Stimulated activated CD4-positive, alpha-beta T cell treated with anti-CD3 and anti-CD28 coated beads, Interleukin-15, amount 100 ng/mL, for 1 hour (primary cell): ENCODE results near the gene ETS2.

Source experiments
- DNase-seq, 2 donors: peaks; one replicate each; pipeline ENCODE4 v3.0.0-alpha.2; 2020; ENCODE audit warnings: low read depth in 1 of 2, low spot score in 1 of 2

Gene ETS2

GRCh38 chr21:38805328-38806152 lies at the start of gene ETS2:
ETS2 (plus strand) TSS chr21:38805929; CDS start chr21:38810035, 4,106 bp downstream.
- peak; percentile 42 to 64 for DNase-seq

DNA sequence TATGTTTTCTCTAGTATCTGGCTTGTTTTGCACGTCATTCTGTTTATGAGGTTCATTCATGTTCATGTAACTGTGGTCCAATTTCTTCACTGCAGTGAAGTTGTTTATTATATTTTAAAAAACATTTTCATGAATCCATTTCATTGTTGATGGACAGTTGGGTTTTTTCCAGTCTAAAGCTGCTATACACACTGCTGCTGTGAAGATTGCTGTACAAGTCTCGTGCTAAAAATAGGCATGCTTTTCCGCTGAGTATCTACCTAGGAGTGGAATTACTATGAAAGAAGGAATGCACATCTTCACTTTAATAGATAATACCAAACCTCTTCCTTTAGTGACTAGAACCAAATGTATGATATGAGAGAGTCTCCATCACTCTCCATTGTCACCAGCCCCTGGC lies 49.0 kb upstream of the ETS2 start:
- no peak for DNase-seq

GRCh38 chr21:38758501-38759214 lies 47.1 kb upstream of the ETS2 start:
- no peak for DNase-seq

DNA sequence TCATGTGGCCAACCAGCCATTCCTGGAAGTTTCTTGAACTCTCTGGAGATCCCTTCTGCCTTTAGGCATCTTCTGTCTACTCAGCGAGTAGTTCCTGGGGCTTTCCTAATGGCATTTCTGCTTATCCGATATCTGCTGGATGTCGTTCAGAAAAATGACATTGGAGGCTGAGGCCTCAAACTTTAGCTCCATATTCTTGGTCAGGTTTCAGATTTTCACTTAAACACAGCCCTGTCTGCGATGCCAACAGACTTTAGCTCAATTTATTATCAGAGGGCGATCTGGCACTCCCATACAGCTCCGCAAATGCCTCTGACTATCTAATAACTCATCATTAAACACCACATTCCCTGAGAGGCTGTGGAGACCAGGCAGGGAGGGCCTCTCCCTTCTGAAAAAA lies 46.3 kb upstream of the ETS2 start:
- DNase-seq, result no peak

DNA sequence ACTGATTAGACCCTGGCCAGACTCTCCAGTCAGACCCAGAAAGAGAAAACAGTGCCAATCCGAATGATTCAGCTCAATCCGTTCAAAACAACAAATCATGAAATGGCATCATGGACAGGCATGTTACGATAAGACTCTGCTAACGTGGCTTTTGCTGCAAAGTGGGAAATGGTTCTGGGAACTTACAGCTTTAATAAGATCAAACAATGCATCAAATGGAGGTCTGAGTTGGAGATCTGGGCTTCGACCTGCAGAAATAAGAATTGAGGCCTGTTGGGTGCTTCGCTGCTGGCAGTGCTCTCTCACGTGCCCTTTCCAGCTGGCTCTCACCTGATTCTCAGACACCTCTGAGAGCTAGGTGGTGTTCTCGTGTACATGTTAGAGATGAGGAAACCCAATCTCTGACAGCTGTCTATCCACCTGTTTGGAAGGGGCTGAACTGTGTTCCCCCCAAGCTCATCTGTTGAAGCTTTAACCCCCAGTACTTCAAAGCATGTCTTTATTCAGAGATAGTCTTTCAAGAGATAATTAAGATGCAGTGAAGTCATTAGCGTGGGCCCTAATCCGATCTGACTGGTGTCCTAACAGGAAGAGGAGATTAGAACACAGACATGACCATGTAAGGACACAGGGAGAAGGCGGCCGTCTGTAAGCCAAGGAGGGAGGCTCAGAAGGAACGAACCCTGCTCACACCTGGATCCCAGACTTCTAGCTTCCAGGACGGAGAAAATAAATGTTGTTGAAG lies 45.5 kb upstream of the ETS2 start:
- DNase-seq, result no peak

DNA sequence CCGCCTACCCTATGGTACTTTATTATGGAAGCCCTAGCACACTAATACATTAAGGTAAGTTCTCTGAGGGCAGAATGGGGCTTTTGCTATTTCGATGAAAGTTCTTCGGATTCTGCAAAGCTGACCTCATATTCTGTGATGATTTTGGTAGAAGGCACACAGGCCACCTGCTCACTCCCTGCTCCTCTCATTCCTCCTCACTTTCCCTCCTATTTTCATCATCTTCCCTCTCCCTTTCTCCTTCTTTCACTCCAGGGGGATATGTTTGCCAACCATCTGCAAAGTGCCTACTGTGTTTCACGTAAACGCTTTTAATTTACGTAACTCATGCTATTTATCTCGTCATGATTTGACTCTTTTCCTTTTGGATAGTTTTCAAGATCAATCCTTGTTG lies 45.0 kb upstream of the ETS2 start:
- DNase-seq, result no peak

DNA sequence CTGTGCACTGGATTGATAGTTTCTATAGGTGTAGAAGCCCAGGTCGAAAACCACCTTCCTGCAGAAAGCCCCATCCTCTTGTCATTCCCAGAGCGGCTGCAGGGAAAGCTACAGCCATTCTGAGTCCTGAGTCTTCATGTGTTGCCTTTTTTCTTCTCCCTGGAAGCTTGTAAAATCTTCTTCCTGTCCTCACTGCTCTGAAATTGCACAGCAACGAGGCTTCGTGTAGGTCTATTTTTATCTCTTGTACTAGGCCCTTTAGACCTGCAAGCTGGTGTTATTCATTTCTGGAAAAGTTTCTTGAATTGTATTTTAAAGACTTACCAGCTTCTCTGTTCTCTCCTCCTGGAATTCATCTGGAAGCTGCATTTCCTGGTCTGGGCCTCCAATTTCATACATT lies 44.2 kb upstream of the ETS2 start:
- no peak for DNase-seq

DNA sequence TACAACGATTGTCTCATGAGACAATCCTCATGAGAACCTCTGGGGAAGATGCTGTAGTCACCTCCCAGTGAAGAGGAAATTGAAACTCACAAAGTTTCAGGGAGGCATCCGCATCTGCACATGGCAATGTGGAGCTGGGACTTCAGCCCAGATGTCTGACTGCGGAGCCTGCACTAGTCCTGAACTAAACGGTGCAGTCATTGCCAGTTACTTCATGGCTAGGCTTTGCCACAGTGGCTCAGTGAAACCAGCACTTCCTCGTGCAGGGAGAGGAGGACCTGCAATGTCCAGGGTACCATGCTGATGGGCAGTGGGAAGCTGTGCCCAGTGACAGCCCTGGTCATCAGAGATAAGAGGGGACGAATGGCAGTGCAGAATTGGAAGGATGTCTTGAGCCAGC lies 40.7 kb upstream of the ETS2 start:
- DNase-seq, result no peak

- DNase-seq, result peak; percentile 9 to 31
These were observed 38.6 kb upstream of the ETS2 start for GRCh38 chr21:38766987-38767722.

- DNase-seq, result peak in 1 of 2 donors; percentile 45
These were observed 37.2 kb upstream of the ETS2 start for GRCh38 chr21:38768471-38769063.

DNA sequence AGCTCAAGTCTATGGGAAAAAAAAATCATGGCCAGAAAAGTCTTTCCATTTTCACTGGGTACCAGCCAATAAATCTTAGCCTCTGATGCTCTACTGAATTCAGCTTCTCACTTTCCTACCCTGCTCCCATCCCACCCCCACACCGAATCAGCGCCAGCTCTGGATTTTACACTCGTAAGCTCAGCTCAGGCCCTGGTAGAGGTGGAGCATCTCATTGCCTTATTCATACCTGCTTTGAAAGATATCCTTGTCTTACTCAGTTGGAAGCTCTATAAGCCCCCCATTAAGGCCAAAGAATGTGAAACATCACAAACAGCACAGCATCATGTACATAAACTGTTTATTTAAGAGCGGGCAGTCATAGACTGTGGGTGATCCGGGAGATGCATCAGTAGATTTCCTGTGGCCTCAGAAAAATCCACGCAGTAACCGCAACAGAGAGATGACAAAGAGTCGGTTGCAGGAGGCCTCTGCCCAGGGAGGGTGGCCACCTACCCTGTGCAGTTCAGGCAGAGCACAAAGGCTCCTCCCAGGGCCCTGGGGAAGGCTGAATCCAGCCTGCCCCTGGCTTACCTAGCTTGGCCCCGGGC lies 36.4 kb upstream of the ETS2 start:
- DNase-seq, result no peak

- DNase-seq, result no peak
These were observed 35.1 kb upstream of the ETS2 start for GRCh38 chr21:38770660-38771059.

- no peak for DNase-seq
These were observed 34.2 kb upstream of the ETS2 start for GRCh38 chr21:38771536-38771935.

DNA sequence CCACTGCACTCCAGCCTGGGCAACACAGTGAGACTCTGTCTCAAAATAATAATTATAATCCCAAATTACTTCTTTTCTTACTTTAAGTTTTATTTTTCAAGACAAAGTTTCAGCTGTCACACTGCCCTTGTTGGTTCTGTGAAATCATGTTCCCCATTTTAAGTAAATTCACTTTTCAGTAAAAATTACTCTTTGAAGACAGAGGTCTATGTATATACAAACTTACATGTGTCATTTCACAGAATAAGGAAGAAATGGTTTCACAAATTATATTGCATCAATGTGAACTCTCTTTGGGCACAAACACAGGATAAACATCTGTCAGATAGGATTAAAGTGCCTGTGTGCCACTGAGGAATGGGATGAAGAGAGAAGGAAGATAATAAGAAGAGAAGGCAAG lies 33.1 kb upstream of the ETS2 start:
- DNase-seq, result no peak

DNA sequence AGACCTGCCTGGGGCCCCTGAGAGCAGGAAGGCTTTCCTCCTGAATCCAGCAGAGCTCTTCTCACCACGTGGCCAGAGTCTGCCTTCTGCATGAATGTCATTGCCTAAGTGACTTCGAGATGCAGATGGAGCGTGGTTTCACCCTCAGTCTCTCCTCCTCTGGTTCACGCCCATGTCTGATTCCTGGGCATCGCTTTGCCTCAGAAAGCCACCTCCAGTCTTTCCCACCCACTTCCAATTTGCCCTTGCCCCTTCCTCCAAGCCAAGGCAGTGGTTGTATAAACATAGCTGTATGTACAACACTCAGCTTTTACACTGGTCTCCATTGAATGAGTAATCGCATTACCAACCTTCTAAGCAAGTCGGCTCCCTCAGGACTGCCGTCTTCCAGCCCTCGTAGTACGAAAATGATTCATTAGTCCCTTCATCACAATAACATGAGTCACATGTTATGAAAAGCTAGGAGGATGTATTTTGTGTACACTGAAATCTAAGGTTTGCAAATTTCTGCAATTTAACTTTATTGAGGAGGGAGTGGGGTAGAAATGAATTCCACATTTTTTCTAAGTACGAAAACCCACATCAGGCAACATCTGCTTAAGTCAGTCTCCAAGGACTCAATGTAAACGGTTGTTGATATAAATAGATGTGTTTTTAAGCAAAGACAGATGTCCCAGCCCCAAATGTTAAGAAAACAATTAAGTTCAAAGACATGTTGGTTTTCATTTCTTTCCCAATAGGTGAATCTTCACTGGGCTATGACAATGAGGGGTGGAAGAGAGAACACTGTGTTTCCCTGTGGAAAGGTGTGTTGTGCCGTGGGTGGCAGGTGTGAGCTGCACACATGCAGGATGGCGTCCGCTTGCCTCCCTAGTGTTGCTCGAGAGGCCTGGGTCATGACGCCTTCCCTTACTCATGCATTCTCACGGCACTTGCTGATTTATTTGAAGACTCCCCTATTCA lies 32.3 kb upstream of the ETS2 start:
- no peak for DNase-seq

GRCh38 chr21:38774152-38774551 lies 31.6 kb upstream of the ETS2 start:
- DNase-seq, result no peak

- no peak for DNase-seq
These were observed 31.0 kb upstream of the ETS2 start for GRCh38 chr21:38774586-38775285.

- no peak for DNase-seq
These were observed 30.0 kb upstream of the ETS2 start for GRCh38 chr21:38775733-38776132.

DNA sequence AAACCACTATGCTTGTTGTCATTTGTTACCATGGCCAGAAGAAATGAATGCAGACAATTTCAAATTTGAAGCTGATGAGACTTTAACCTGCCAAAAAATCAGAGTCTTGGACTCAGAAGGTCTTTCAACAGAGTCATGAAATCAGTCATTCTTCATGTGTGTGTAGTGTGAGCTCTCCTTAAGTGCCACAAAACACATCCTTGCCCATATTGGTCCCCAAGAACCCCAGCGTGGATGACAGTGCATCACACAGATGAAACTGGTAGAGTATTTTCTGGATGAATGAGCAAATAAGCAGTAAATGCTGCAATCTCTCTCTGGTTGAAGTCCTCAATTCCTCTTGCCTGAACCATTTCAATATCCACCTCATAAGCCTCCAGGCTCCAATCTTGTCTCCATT lies 28.7 kb upstream of the ETS2 start:
- no peak for DNase-seq
